ENCODE data around the gene EXD3.
"Not testable (repeated sequence)": the region's sequence is repeated elsewhere in the genome, so short reads cannot be mapped to it uniquely, and the experiment has no call there.

Gene EXD3

DNA sequence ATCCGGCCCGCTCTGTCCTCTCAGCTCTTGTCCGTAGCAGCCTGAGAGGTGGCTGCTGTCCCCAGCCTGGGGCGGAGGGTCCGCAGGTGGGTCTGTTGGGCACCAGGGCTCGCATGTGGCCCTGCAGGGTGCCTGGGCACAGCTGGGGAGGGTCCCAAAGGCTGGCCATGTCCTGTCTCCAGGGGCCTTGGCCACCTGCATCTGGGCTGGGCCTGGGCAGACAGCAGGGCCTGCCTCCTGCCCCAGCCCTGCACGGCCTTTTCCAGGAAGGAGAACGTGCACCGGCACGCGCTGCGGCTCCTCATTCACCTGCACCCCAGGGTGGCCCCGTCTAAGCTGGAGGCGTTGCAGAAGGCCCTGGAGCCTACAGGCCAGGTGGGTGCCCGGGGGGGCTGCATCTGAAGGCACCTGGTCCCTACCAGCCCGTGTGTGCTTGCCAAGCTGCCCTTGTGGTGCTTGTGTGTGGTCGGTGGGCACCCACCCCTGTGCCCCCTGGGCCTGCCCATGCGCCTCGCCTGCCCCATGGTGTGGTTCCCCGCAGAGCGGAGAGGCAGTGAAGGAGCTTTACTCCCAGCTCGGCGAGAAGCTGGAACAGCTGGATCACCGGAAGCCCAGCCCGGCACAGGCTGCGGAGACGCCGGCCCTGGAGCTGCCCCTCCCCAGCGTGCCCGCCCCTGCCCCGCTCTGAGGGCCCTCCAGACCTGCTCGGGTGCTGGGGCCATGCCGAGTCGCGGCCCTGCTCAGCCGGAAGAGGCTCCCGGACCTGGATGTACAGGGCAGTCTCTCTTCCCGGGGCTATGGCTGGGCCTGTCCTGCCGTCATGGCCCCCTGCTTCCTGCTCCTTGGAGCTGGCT, 150.5 kb downstream of the EXD3 start:
- no peak for DNase-seq (ENCODE audit: low read depth, low spot score)

GRCh38 chr9:137271696-137272076, 151.3 kb downstream of the EXD3 start:
- DNase-seq (ENCODE audit: low read depth, low spot score), result no peak

- no peak for DNase-seq (ENCODE audit: low read depth, low spot score)
Observed at GRCh38 chr9:137270929-137271695, 151.8 kb downstream of the EXD3 start.

- no peak for DNase-seq (ENCODE audit: low read depth, low spot score)
Observed at GRCh38 chr9:137269231-137269772, 153.7 kb downstream of the EXD3 start.

DNA sequence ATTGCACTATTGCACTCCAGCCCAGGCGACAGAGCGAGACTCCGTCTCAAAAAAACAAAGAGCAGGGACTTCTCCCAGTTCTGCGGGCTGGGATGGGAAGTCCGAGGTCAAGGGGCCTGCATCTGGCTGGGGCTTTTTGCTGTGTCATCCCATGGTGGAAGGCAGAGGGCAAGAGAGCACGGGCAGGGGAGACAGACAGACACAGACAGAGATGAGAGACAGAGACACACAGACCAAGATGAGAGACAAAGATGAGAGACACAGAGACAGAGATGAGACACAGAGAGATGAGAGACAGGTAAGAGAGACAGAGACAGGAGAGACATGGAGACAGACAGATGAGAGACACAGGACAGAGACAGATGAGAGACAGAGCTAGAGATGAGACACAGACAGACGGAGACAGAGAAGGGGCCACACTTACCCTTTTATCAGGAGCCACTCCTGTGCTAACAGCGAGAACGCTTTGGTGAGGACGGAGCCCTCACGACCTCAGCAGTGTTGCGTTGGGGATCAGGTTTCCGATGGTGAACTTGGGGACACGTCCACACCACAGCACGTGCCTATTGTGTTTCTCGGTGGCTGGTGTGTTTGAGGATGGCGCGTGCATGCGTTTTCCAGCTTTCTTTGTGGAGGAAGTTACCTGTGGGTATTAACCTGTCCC, 154.3 kb downstream of the EXD3 start:
- no peak for DNase-seq (ENCODE audit: low read depth, low spot score)

- no peak for DNase-seq (ENCODE audit: low read depth, low spot score)
Observed at GRCh38 chr9:137267933-137268355, 155.0 kb downstream of the EXD3 start.

DNA sequence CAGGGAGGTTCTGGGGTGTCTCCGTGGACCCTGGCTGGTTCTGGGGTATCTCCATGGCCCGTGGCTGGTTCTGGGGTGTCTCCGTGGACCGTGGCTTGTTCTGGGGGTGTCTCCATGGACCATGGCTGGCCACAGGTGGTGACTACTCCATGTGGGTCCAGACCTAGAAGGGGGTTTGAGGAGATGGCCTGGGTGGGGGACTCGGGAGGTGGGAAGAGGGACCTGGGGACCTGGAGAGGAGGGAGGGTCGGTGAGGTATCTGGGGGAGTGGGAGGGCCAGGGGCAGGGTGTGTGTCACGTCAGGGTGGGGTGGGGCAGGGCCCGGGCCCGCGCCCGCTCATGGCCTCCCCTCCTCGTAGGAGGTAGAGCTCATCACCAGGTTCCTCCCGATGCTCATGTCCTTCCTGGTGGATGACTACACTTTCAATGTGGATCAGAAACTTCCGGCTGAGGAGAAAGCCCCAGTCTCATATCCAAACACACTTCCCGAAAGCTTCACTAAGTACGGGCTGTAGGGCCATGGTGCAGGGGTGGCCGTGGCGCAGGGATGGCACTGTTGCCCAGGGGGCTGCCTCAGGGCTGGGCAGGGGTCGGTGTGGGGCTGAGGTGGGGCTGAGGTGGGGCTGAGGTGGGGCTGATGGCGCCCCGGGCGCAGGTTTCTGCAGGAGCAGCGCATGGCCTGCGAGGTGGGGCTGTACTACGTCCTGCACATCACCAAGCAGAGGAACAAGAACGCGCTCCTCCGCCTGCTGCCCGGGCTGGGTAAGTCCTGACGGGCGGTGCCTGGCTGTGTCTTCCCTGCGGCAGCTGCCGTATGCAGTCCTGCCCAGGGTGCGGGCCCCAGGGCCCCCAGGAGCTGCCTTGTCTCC, 156.1 kb downstream of the EXD3 start:
- DNase-seq (ENCODE audit: low read depth, low spot score), result no peak

GRCh38 chr9:137266162-137266527, 156.8 kb downstream of the EXD3 start:
- DNase-seq (ENCODE audit: low read depth, low spot score), result no peak

DNA sequence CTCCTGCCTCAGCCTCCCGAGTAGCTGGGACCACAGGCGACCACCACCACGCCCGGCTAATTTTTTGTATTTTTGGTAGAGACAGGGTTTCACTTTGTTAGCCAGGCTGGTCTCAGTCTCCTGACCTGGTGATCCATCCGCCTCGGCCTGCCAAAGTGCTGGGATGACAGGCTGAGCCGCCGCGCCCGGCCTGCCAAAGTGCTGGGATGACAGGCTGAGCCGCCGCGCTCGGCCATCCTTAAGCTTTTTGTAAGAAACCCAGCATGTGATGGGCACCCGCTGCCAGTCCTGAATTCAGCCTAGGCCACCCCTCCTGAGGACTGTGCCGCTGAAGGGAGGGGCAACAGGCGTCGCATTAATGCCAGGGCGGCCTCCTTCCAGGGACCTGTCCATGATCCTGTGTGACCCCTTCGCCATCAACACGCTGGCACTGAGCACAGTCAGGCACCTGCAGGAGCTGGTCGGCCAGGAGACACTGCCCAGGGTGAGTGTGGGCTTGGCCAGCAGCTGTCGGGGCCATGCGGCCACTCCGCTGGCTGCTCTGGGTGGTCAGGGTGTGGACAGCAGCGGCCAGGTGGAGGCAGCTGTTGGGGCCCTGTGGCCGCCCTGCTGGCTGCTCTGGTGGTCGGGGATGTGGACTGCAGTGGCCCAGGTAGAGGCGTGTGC, 157.3 kb downstream of the EXD3 start:
- no peak for DNase-seq (ENCODE audit: low read depth, low spot score)

DNA sequence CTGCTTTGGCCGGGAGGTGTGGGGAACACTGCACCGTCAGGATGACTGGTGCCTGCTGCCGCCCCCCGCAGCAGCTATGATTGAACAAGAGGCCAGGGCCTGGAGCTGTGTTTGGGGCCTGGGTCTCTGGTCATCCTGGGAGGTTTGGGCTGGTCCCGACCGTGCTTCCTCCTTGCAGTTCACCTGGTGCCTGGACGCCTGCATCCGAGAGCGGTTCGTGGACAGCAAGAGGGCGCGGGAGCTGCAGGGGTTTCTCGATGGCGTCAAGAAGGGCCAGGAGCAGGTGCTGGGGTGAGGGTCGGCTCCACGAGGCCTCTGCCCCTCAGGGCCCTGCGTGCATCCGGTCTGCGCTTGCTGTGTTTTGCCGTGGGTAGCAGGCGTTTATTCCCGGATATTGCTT, 158.9 kb downstream of the EXD3 start:
- DNase-seq (ENCODE audit: low read depth, low spot score), result no peak

GRCh38 chr9:137263506-137263905, 159.5 kb downstream of the EXD3 start:
- DNase-seq (ENCODE audit: low read depth, low spot score), result no peak

- no peak for DNase-seq (ENCODE audit: low read depth, low spot score)
Observed at GRCh38 chr9:137262909-137263285, 160.1 kb downstream of the EXD3 start.

- DNase-seq (ENCODE audit: low read depth, low spot score), result not testable (repeated sequence)
Observed at GRCh38 chr9:137262173-137262908, 160.6 kb downstream of the EXD3 start.
